A673 (cell line): ENCODE measurements around the gene COL4A1. TPM values are rescaled to one million over a fixed set of nuclear protein-coding genes. Genes with fewer than 3 reads are reported as not detected.

Experiments
- BruUV-seq: library from RNA; stranded (reverse); fragments of 400-500 nt; replicated peaks from 2 replicates; lab custom pipeline; 2021; lab: Mats Ljungman, UMichigan
- CTCF ChIA-PET: fragments of 300-600 bp; sonication (Branson Sonifier 250); formaldehyde crosslinking; loops from one replicate; lab custom pipeline; 2022; ENCODE audit warnings: antibody characterized with exemption; lab: Charles Lee
- POLR2A ChIA-PET: fragments of 300-600 bp; sonication (Branson Sonifier 250); formaldehyde crosslinking; loops from one replicate; lab custom pipeline; 2022; ENCODE audit warnings: antibody characterized with exemption; ENCODE audit not compliant: low non-redundant PET; lab: Charles Lee
- DNase-seq: peaks from one replicate; pipeline ENCODE4 v3.0.0-alpha.2; 2015; ENCODE audit warnings: low spot score
- H3K27ac ChIP-seq: fragments of 200-600 bp; sonication (generic); 2 replicates; pipeline ENCODE4 v1.5.1; 2016; ENCODE audit warnings: mixed run types, low read depth, mild to moderate bottlenecking, mixed read lengths, antibody characterized with exemption, low read length; ENCODE audit not compliant: poor library complexity, severe bottlenecking
- H3K27me3 ChIP-seq: fragments of 200-600 bp; sonication (generic); replicated peaks from 2 replicates; pipeline ENCODE4 v1.6.1; 2017; ENCODE audit warnings: mixed run types, low read depth, mild to moderate bottlenecking, mixed read lengths, antibody characterized with exemption, low read length; ENCODE audit not compliant: insufficient read depth, poor library complexity
- H3K36me3 ChIP-seq: fragments of 200-600 bp; sonication (generic); 2 replicates; pipeline ENCODE4 v1.6.1; 2016; ENCODE audit warnings: mixed run types, mild to moderate bottlenecking, mixed read lengths, antibody characterized with exemption, low read length; ENCODE audit not compliant: insufficient read depth, poor library complexity, severe bottlenecking
- H3K4me1 ChIP-seq: fragments of 200-600 bp; sonication (generic); 2 replicates; pipeline ENCODE4 v1.6.1; 2017; ENCODE audit warnings: mixed run types, mild to moderate bottlenecking, mixed read lengths, antibody characterized with exemption, low read length; ENCODE audit not compliant: insufficient read depth, poor library complexity, severe bottlenecking
- H3K4me3 ChIP-seq: fragments of 200-600 bp; sonication (generic); 2 replicates; pipeline ENCODE4 v1.5.1; 2016; ENCODE audit warnings: low read depth, mixed run types, mild to moderate bottlenecking, mixed read lengths, low read length; ENCODE audit not compliant: poor library complexity, severe bottlenecking
- H3K9me3 ChIP-seq: fragments of 200-600 bp; sonication (generic); 2 replicates; pipeline ENCODE4 v1.6.1; 2016; ENCODE audit warnings: mixed run types, low read depth, mild to moderate bottlenecking, mixed read lengths, antibody characterized with exemption, low read length; ENCODE audit not compliant: poor library complexity, severe bottlenecking
- EZH2 ChIP-seq: fragments of 200-600 bp; sonication (generic); IDR thresholded peaks from 2 replicates; pipeline ENCODE4 v1.6.1; 2017; ENCODE audit warnings: borderline replicate concordance, low read depth, mild to moderate bottlenecking, mixed read lengths, antibody characterized with exemption, low read length; ENCODE audit not compliant: poor library complexity, severe bottlenecking
- intact Hi-C: fragments of 100-400 bp; cut with micrococcal nuclease; formaldehyde crosslinking; loops from one replicate; pipeline ENCODE4 v1.10.0; 2022; ENCODE audit not compliant: unreplicated experiment
- total RNA-seq: library from RNA; stranded (reverse); gene quantifications from 2 replicates; pipeline ENCODE4 v1.2.3, GENCODE V29; 2021
- TF ChIP-seq, protein P1 (sequence below): fragments of 300-800, 200-600 bp; sonication (generic); conservative IDR thresholded peaks from 2 replicates; pipeline ENCODE4 v1.5.1; 2017; ENCODE audit warnings: low read depth, mild to moderate bottlenecking, antibody characterized with exemption, low read length, moderate library complexity, mixed read lengths

Gene COL4A1
- total RNA-seq, 1 experiment from 2014 or later, result 83.9 TPM

GRCh38 chr13:110329798-110330461 is 23.0 kb upstream of the COL4A1 start:
- DNase-seq, result no peak
- no TSS peak for BruUV-seq
- CTCF ChIA-PET, result no interaction called here
- intact Hi-C loops, result loop anchor here (10.0 kb wide), 1 partner anchor 385 kb away; the partner anchor contains the start of gene ING1
- no peak for TF ChIP-seq EZH2
- H3K4me1 ChIP-seq, result peaks cover 60% of the 10 kb centered on the region
- H3K9me3 ChIP-seq, result no peaks in the 10 kb centered on the region
- POLR2A ChIA-PET, result no interaction called here
- H3K4me3 ChIP-seq, result no peak overlapping the region
- H3K27me3 ChIP-seq, result no peaks in the 10 kb centered on the region
- peaks cover 3% of the 10 kb centered on the region for H3K36me3 ChIP-seq
- H3K27ac ChIP-seq, result peak overlapping the region; percentile 21

- no peak for TF ChIP-seq EZH2
- TF ChIP-seq, protein P1, sequence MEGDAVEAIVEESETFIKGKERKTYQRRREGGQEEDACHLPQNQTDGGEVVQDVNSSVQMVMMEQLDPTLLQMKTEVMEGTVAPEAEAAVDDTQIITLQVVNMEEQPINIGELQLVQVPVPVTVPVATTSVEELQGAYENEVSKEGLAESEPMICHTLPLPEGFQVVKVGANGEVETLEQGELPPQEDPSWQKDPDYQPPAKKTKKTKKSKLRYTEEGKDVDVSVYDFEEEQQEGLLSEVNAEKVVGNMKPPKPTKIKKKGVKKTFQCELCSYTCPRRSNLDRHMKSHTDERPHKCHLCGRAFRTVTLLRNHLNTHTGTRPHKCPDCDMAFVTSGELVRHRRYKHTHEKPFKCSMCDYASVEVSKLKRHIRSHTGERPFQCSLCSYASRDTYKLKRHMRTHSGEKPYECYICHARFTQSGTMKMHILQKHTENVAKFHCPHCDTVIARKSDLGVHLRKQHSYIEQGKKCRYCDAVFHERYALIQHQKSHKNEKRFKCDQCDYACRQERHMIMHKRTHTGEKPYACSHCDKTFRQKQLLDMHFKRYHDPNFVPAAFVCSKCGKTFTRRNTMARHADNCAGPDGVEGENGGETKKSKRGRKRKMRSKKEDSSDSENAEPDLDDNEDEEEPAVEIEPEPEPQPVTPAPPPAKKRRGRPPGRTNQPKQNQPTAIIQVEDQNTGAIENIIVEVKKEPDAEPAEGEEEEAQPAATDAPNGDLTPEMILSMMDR, result no peak
- DNase-seq, result no peak
- Histone ChIP-seq H3K4me3 (no peak overlapping the region), H3K9me3 (no peaks in the 10 kb centered on the region), H3K36me3 (peaks cover 3% of the 10 kb centered on the region), H3K27ac (peak overlapping the region; percentile 19), H3K27me3 (no peaks in the 10 kb centered on the region), H3K4me1 (peaks cover 67% of the 10 kb centered on the region)
- POLR2A ChIA-PET, result no interaction called here
- CTCF ChIA-PET, result no interaction called here
- intact Hi-C loops, result loop anchor here (10.0 kb wide), 1 partner anchor 386 kb away; the partner anchor contains the start of gene ING1
- no TSS peak for BruUV-seq
These were observed 22.3 kb upstream of the COL4A1 start for GRCh38 chr13:110329258-110329657.

DNA sequence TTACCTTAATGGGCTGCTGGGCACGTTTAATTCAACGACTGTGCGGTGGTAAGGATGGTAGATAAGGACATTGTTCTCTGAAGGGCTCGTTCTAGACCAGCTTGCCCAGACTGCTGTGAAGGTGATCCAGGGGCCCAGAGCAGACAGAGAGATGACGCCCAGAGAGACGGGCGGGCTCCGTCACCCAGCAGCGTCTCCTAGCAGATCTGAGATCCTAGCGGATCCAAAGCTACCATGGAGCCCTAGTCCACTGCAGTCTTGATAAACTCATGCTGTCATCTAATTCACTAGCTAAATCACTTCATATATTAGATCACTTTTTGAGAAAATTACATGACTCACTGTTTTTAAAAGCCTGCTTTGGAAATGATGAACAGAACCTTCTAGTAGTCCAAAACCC is 21.6 kb upstream of the COL4A1 start:
- Histone ChIP-seq H3K27me3 (no peaks in the 10 kb centered on the region), H3K36me3 (peaks cover 3% of the 10 kb centered on the region), H3K9me3 (no peaks in the 10 kb centered on the region), H3K4me1 (peaks cover 74% of the 10 kb centered on the region), H3K27ac (peak overlapping the region; percentile 75), H3K4me3 (no peak overlapping the region)
- TF ChIP-seq, protein P1, result no peak
- intact Hi-C loops, result loop anchor here (10.0 kb wide), 1 partner anchor 386 kb away; the partner anchor contains the start of gene ING1
- DNase-seq, result no peak
- ChIA-PET POLR2A (no interaction called here), CTCF (no interaction called here)
- BruUV-seq, result no TSS peak
